NCI-H2107 (cell line): ENCODE data around the gene KRTAP27-1.

Experiments used
- DNase-seq: peaks from one replicate; lab custom pipeline; 2025; lab: John Stamatoyannopoulos, UW

KRTAP27-1 gene, protein sequence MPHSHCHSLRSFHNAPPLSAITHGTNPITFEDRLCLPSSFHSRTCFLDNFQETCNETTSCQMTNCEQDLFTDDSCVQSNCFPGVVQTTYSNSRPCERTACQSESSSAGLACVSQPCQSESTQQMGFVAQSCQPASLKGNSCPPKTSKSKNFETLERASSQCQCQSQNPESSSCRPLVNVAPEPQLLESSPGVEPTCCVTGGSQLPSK

DNA sequence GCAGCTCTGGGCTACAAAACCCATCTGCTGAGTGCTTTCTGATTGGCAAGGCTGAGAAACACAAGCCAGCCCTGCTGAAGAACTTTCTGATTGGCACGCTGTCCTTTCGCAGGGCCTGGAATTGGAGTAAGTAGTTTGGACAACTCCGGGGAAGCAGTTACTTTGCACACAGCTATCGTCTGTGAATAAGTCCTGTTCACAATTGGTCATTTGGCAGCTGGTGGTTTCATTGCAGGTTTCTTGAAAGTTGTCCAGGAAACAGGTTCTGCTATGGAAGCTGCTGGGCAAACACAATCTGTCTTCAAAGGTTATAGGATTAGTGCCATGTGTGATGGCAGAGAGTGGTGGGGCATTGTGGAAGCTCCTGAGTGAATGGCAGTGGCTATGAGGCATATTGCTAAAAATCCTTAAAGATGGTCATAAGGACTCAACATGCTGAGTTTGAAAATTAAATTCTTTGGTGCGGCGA lies at the start of gene KRTAP27-1:
Gene KRTAP27-1, minus strand, starts transcription at position 419 of the 469 bp plus-strand sequence. Its CDS starts 26 bp downstream, at position 393.
- no peak for DNase-seq

DNA sequence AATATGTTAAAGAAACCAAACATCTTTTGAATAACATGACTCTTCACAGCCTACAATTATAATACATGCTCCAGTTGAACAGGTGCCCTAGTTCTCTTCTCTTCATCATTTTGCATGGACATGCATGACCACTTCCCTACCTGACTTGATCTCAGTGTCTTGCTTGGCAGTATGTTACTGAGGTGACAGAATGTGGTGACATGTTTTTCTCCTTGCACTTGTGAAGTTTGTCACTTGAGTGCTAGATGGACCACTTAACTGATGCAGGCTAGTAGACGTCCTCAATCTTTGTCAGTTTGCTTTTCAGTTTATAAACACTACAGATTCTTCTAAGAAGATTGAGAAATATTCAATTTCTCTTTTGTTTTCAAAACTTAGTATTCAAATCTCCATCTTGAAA lies 44.7 kb upstream of the KRTAP27-1 start:
- DNase-seq: no peak

DNA sequence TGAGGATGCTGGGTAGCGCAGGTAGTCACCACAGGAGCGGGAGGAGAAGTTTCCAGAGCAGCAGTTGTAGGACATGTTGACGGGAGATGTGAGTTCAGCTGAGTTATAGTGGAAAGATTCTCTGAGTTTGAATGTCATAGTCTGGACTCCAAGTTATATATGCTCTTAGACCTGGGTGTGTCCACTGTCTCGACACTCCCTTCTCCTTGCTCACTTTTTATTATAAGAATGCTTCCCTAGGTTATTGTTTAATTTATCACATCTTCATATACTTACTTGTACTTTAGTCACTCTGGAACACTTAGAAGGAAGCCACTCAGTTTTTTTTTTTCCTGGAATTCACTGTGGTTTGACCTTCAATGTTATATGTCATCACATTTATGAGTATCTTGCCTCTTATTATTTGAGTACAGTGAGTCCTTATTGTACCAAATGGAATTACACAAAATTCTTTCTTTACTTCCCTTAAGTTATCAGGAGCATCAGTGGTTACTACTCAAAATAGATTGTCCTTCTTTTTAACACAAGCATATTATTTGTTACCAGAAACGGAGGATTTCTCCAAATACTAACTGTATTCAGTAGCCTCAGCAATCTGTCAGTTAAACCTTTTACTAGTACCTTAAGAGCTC lies 34.8 kb upstream of the KRTAP27-1 start, which contains the start of gene KRTAP13-2:
Gene KRTAP13-2, minus strand, starts transcription at position 133 of the 632 bp plus-strand sequence. Its CDS starts 58 bp downstream, at position 75.
- DNase-seq: no peak

- DNase-seq: no peak
These were observed 18.4 kb upstream of the KRTAP27-1 start for GRCh38 chr21:30355906-30356305.

DNA sequence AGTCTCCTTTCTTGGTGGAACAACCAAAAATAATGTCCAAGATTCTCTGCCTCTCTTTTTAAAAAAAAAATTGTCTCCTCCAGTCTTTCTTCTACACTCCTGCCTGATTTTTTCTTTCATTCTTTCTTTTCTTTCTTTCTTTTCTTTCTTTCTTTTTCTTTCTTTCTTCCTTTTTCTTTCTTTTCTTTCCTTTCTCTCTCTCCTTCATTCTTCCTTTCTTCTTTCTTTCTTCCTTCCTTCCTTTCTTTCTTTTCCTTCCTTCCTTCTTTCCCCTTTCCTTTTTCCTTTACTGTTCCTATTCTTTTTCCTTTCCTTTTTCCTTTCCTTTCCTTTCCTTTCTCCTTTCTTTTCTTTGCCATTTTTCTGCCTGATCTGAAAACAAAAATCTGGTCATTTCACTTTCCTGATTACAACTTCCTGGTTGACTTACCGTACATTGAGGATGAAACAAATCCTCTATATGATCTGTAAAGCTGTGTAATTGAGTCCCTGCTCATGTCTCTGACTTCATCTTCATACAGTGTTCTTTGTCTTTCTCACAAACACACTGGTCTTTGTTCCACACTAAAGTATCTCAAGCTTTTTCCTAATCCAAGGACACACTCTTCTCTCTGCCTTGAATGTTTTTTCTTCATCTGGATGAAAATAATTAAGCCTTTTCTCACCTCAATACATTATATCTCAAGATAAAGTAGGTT lies 17.0 kb upstream of the KRTAP27-1 start:
- DNase-seq: no peak

DNA sequence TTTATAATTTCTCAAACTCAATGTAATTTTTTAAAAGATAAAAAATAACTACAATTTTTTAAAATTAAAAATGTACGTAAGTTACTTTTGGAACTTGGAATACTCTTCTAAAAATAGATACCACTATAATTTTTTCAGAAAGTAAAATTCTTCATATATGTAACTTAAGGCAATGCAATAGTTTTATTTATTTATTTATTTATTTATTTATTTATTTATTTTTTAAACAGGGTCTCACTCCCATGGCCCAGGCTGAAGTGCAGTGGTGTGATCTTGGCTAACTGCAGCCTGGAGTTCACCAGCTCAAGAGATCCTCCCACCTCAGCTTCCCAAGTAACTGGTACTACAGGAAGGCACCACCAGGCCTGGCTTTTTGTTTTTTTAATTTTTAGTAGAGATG lies 14.0 kb upstream of the KRTAP27-1 start:
- DNase-seq: no peak

- DNase-seq: no peak
These were observed 12.1 kb upstream of the KRTAP27-1 start for GRCh38 chr21:30349572-30349971.

DNA sequence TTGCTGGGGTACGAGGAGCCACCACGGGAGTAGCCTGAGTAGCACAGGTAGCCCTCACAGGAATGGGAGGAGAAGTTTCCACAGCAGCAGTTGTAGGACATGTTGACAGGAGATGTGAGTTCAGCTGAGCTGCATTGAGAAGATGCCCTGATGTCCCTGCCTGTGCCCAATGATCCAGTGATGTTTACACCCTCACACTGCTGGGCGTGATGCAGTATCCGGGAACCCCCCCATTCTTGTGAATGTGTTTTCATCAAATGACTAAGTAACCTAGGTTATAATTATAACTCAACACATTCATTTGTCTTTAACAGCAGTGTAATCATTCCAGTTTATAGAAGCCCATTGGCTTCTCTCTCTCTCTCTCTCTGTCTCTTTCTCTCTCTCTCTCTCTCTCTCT lies 11.0 kb upstream of the KRTAP27-1 start, which contains the start of gene KRTAP23-1:
Gene KRTAP23-1, minus strand, starts transcription at position 101 of the 400 bp plus-strand sequence. Its CDS starts 0 bp downstream, at position 101.
- no peak for DNase-seq

- DNase-seq: no peak
These were observed 7.5 kb upstream of the KRTAP27-1 start for GRCh38 chr21:30345014-30345413.

- peak; percentile 33 for DNase-seq
These were observed 3.5 kb upstream of the KRTAP27-1 start for GRCh38 chr21:30340714-30341573.

GRCh38 chr21:30338717-30339116 lies 1.2 kb upstream of the KRTAP27-1 start:
- DNase-seq: no peak

DNA sequence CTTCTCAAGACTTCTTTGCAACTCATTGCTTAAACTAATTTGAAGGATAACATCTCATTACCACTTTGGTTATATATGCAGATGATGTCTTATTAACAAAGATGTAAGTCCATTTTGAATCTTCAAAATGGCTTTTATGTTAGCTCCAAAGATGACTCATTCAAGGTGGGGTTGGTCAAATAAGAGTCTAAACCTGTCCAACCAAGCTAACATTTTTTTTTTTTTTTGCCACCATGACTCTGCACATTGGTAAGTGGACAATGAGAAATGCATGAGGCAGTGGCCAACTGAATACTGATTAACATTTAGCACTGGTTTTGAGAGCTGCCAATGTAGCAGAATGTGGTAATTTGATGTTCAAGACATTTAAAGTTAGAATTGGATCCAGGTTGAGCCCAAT lies 278 bp upstream of the KRTAP27-1 start:
- DNase-seq: no peak

DNA sequence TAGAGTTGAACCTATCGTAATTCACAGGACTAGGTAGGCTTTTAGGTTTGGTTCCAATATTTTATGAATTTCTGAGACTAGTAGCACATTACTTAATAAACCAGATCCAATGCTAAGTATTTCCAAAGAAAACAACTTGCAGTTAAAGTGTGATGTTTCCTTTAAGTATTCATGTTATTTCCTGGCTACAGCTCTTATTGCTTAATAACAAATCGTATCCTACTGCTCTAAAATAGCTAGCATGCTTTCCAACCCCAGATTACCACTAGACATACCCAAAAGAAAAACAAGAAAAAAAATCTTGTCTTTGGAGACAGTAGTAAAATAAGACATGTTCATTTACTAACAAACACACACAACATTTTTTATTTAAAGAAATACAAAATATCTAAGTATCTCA lies 898 bp downstream of the KRTAP27-1 start:
- no peak for DNase-seq

DNA sequence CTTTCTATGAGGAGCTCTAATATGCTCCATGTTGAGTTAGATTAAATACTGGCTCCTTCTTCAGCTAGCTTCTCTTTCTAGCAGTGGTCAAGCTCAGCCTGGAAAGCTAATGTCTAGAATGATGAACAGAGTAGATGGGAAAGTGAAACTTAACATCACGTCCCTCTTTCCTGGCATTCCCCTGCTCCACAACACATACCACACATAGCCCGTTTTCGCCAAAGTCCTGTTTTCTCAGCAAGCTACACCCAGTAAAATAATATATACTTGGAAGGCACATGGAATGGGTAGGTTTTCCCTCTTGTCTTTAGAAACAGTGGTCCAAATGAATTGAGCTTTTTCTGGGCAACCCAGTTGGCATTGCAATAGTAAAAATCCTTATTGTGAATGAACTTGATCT lies 3.8 kb downstream of the KRTAP27-1 start:
- no peak for DNase-seq

GRCh38 chr21:30332681-30333080 lies 4.8 kb downstream of the KRTAP27-1 start:
- DNase-seq: no peak

DNA sequence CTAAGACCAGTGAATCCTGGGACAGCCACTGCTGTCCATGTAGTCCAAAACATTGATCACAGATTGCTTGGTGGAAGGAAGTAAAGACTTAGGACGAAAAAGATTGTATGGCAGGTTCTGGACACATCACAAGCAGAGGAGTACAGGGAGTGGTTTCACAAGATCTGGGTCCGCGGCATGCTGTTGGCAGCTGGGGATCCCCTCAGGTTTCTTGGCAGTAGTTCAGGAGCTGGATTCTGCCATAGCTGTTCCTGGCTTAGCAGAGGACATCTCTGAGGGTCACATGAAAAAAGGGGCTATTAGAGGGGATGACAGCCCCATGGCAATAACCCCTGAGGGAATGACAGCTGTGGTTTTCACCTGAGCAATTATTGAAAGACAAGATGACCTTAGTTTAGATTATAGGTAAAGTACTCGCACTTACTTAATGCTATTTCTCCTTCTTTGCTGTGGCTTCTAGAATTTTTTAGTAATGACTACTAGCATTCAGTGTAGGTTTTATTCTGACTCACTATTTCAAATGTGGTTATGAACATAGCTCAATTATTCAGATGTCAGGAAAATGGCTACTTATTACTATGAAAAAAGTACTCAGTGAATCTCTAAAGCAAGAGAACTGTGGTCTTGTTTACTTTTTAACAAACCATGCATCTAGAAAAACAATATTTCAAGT lies 8.2 kb downstream of the KRTAP27-1 start:
- DNase-seq: no peak

GRCh38 chr21:30326390-30326789 lies 11.1 kb downstream of the KRTAP27-1 start:
- DNase-seq: no peak

DNA sequence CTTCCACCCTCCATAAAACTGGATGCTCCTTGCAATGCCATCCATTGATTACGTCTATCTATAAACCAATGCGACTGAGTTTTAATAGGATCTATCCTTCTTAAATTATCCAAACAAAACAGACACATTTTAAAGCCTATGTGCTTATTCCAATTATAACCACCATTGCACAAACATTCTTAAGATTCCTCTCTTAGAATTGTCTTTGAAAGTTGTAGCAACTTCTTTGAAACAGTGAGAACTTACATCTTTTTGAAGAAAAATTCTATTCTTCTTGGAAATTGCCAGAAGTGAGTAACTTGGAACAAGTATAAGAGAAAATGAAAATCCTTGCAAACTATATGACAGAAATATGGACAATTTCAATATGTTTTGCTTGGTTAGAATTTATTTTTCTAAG lies 17.3 kb downstream of the KRTAP27-1 start, which contains the start of gene KRTAP26-1:
Gene KRTAP26-1, minus strand, starts transcription at position 101 of the 400 bp plus-strand sequence. CDS start 280 bp downstream, outside the sequence.
- no peak for DNase-seq

GRCh38 chr21:30315701-30316100 lies 21.8 kb downstream of the KRTAP27-1 start:
- DNase-seq: no peak

- no peak for DNase-seq
These were observed 30.6 kb downstream of the KRTAP27-1 start for GRCh38 chr21:30306884-30307283.

DNA sequence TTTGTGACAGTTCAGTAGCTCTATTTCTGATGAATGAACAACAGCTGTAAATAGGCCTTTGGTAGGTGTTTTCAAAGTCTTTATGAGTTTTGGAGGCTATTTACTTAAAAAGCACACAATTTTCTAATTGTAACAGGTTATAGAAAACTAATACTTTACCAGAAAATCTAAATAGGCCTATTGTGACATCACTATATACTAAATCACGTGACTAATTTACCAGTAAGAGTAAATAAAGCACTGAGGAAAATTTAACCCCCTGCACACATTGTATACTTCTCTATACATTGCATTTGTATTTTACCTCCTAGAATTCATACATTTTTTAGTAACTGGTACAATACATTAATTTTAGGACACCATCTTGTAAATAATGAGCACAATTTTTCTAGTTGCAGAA lies 32.4 kb downstream of the KRTAP27-1 start:
- DNase-seq: no peak
